Measurements from ENCODE around the gene TTC23. TPM values are rescaled to one million over a fixed set of nuclear protein-coding genes. Genes with fewer than 3 reads are reported as not detected.

TTC23 gene
- total and polyA plus RNA-seq, 9 of the 15 experiments (the other 6 are each of a cell fraction or from before 2014, with no cell fraction given) = 0.41 to 4.5 (median 2.5) TPM

DNA sequence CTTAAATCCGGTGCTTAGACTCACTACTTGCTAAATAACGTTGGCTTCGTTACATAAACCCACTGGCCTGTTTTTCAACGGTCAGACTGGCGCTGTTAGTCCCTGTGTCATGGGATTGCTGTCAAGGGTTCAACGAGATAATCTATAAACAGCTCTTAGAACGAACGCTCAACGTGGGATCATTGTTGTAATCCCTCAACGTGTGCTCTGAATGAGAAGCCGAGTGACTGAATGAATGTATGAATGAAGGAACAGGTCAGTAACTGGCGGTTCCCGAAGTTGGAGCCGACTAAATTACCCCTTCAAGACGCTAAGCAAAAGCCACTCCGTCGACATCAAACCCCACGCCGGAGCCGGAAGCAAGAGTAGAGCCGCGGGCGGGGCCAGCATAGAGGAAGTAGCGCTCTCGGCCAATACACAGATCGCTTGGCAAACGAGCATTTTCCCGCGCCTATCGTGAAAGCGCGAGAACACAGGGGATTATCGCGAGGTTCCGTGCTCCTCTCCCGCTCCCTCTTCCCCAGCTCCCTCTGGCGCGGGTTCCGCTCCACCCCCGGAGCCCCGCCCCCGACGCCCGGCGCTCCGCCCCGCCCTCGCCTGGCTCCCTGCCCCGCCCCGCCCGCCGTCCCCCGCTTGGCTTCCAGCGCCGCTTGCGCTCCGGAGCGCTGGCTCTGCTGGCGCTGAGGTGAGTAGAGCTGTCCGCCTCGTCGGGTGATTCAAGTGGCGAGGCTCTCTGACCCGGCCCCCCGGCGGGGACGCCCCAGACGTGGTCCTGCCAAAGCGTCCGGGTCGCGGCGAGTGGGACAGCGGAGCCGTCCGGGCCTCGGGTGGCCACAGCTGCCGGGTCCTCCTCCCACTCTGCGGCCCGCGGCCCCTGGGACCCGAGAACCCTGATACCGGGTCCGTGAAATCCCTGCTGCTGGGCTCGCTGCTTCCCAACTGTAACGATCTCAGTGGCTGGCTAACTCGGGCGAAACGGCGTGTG lies 1.8 kb upstream of the TTC23 start, which contains the start of gene LRRC28 (continued):
- TF ChIP-seq, protein P1, sequence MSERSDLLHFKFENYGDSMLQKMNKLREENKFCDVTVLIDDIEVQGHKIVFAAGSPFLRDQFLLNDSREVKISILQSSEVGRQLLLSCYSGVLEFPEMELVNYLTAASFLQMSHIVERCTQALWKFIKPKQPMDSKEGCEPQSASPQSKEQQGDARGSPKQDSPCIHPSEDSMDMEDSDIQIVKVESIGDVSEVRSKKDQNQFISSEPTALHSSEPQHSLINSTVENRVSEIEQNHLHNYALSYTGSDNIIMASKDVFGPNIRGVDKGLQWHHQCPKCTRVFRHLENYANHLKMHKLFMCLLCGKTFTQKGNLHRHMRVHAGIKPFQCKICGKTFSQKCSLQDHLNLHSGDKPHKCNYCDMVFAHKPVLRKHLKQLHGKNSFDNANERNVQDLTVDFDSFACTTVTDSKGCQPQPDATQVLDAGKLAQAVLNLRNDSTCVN (CRISPR knock-in tag; IDR thresholded peaks at IDR 0.05) = no peak
- TF ChIP-seq SPI1 (IDR thresholded peaks at IDR 0.05; ENCODE audit: borderline replicate concordance, low read depth, low read length) (peak; percentile 51), RB1 (IDR thresholded peaks at IDR 0.05; ENCODE audit: low read depth) (peak; percentile 46), PHF8 (IDR thresholded peaks at IDR 0.05; ENCODE audit: borderline replicate concordance, low read length) (peak; percentile 76), KLF1 (tag; IDR thresholded peaks at IDR 0.05) (peak; percentile 46; the same call in 1 of the 2 replicates), GATAD2A (IDR thresholded peaks at IDR 0.05) (0 out of 2 replicates have a peak, but pooled peaks have one; percentile 38), NR2C1 (IDR thresholded peaks at IDR 0.05) (no peak), NR2C1 (tag; IDR thresholded peaks at IDR 0.05) (0 out of 2 replicates have a peak, but pooled peaks have one; percentile 30), KDM2B (CRISPR knock-in tag; IDR thresholded peaks at IDR 0.05) (0 out of 2 replicates have a peak, but pooled peaks have one; percentile 56), EHMT2 (IDR thresholded peaks at IDR 0.05) (peak; percentile 94), SP1 (CRISPR knock-in tag; IDR thresholded peaks at IDR 0.05) (no peak; the same call in 1 of the 2 replicates), NONO (IDR thresholded peaks at IDR 0.05; ENCODE audit: low read depth in 2 of 2, low read length in 1 of 2) (no peak)
- TF ChIP-seq, protein P2, sequence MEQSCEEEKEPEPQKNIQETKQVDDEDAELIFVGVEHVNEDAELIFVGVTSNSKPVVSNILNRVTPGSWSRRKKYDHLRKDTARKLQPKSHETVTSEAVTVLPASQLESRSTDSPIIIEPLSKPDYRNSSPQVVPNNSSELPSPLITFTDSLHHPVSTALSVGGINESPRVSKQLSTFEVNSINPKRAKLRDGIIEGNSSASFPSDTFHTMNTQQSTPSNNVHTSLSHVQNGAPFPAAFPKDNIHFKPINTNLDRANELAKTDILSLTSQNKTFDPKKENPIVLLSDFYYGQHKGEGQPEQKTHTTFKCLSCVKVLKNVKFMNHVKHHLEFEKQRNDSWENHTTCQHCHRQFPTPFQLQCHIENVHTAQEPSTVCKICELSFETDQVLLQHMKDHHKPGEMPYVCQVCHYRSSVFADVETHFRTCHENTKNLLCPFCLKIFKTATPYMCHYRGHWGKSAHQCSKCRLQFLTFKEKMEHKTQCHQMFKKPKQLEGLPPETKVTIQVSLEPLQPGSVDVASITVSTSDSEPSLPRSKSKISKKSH (CRISPR knock-in tag; IDR thresholded peaks at IDR 0.05) = no peak
- TF ChIP-seq, protein P3, sequence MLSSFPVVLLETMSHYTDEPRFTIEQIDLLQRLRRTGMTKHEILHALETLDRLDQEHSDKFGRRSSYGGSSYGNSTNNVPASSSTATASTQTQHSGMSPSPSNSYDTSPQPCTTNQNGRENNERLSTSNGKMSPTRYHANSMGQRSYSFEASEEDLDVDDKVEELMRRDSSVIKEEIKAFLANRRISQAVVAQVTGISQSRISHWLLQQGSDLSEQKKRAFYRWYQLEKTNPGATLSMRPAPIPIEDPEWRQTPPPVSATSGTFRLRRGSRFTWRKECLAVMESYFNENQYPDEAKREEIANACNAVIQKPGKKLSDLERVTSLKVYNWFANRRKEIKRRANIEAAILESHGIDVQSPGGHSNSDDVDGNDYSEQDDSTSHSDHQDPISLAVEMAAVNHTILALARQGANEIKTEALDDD (IDR thresholded peaks at IDR 0.05) = peak; percentile 43; the same call in 1 of the 2 replicates
- TF ChIP-seq, protein P4, sequence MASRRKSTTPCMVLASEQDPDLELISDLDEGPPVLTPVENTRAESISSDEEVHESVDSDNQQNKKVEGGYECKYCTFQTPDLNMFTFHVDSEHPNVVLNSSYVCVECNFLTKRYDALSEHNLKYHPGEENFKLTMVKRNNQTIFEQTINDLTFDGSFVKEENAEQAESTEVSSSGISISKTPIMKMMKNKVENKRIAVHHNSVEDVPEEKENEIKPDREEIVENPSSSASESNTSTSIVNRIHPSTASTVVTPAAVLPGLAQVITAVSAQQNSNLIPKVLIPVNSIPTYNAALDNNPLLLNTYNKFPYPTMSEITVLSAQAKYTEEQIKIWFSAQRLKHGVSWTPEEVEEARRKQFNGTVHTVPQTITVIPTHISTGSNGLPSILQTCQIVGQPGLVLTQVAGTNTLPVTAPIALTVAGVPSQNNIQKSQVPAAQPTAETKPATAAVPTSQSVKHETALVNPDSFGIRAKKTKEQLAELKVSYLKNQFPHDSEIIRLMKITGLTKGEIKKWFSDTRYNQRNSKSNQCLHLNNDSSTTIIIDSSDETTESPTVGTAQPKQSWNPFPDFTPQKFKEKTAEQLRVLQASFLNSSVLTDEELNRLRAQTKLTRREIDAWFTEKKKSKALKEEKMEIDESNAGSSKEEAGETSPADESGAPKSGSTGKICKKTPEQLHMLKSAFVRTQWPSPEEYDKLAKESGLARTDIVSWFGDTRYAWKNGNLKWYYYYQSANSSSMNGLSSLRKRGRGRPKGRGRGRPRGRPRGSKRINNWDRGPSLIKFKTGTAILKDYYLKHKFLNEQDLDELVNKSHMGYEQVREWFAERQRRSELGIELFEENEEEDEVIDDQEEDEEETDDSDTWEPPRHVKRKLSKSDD (conservative IDR thresholded peaks at IDR 0.05; ENCODE audit: low read length) = peak; percentile 97
- TF ChIP-seq, protein P5, sequence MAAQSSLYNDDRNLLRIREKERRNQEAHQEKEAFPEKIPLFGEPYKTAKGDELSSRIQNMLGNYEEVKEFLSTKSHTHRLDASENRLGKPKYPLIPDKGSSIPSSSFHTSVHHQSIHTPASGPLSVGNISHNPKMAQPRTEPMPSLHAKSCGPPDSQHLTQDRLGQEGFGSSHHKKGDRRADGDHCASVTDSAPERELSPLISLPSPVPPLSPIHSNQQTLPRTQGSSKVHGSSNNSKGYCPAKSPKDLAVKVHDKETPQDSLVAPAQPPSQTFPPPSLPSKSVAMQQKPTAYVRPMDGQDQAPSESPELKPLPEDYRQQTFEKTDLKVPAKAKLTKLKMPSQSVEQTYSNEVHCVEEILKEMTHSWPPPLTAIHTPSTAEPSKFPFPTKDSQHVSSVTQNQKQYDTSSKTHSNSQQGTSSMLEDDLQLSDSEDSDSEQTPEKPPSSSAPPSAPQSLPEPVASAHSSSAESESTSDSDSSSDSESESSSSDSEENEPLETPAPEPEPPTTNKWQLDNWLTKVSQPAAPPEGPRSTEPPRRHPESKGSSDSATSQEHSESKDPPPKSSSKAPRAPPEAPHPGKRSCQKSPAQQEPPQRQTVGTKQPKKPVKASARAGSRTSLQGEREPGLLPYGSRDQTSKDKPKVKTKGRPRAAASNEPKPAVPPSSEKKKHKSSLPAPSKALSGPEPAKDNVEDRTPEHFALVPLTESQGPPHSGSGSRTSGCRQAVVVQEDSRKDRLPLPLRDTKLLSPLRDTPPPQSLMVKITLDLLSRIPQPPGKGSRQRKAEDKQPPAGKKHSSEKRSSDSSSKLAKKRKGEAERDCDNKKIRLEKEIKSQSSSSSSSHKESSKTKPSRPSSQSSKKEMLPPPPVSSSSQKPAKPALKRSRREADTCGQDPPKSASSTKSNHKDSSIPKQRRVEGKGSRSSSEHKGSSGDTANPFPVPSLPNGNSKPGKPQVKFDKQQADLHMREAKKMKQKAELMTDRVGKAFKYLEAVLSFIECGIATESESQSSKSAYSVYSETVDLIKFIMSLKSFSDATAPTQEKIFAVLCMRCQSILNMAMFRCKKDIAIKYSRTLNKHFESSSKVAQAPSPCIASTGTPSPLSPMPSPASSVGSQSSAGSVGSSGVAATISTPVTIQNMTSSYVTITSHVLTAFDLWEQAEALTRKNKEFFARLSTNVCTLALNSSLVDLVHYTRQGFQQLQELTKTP (IDR thresholded peaks at IDR 0.05; ENCODE audit: low read depth in 1 of 2, partially characterized antibody in 2 of 2) = peak in 1 of 2 experiments; percentile 46

All from K562 (cell line).